H1 (cell line): ENCODE results near the gene GJB3. TPM values are rescaled to one million over a fixed set of nuclear protein-coding genes. Genes with fewer than 3 reads are reported as not detected.
A peak's percentile ranks its signal among the peaks of the same experiment; 100 is the strongest.

ENCODE experiments used
- CTCF ChIA-PET: fragments of 300-600 bp; sonication (Branson Sonifier 250); formaldehyde crosslinking; loops from one replicate; lab custom pipeline; 2021; ENCODE audit not compliant: partially characterized antibody; lab: Charles Lee
- POLR2A ChIA-PET: fragments of 300-600 bp; sonication (Branson Sonifier 250); formaldehyde crosslinking; loops from one replicate; lab custom pipeline; 2021; ENCODE audit warnings: inconsistent platforms; ENCODE audit not compliant: partially characterized antibody; lab: Charles Lee
- DNase-seq, 2 experiments: peaks; one replicate each; pipeline versions ENCODE4 v3.0.0 to v3.0.0-alpha.2; 2010 to 2022; ENCODE audit warnings: low spot score in 2 of 2, low read depth in 1 of 2, mixed read lengths in 1 of 2
- FAIRE-seq: peaks from 2 replicates; lab custom pipeline; 2011; peaks lifted over from hg19 to GRCh38; lab: Jason Lieb, UNC
- H2AFZ ChIP-seq: 2 replicates; pipeline ENCODE4 v1.8.1; 2012; ENCODE audit warnings: low read length, inconsistent platforms
- H2AK5ac ChIP-seq: 2 replicates; pipeline ENCODE4 v1.6.1; 2013; ENCODE audit warnings: low read depth, low read length
- H2BK120ac ChIP-seq: replicated peaks from 2 replicates; pipeline ENCODE3; 2013; ENCODE audit warnings: low read depth, low read length, inconsistent platforms
- H2BK12ac ChIP-seq: 2 replicates; pipeline ENCODE4 v1.6.1; 2013; ENCODE audit warnings: low read depth, low read length
- H2BK15ac ChIP-seq: 2 replicates; pipeline ENCODE4 v1.6.1; 2013; ENCODE audit warnings: low read length
- H2BK20ac ChIP-seq: 2 replicates; pipeline ENCODE4 v1.6.1; 2013; ENCODE audit warnings: low read length
- H2BK5ac ChIP-seq: 2 replicates; pipeline ENCODE4 v1.6.1; 2013; ENCODE audit warnings: low read depth, low read length
- H3K14ac ChIP-seq: 2 replicates; pipeline ENCODE4 v1.6.1; 2013; ENCODE audit warnings: inconsistent platforms; ENCODE audit not compliant: insufficient read length
- H3K18ac ChIP-seq: 2 replicates; pipeline ENCODE4 v1.6.1; 2013; ENCODE audit warnings: low read length; ENCODE audit errors: extremely low read depth
- H3K23ac ChIP-seq: 2 replicates; pipeline ENCODE4 v1.6.1; 2013; ENCODE audit warnings: inconsistent platforms; ENCODE audit not compliant: insufficient read length
- H3K23me2 ChIP-seq: 2 replicates; pipeline ENCODE4 v1.6.1; 2013; ENCODE audit warnings: low read depth, low read length
- H3K27ac ChIP-seq: 2 replicates; pipeline ENCODE4 v1.6.1; 2011; ENCODE audit warnings: low read depth, low read length, inconsistent platforms
- H3K27me3 ChIP-seq, 4 experiments: replicated peaks in 1 of 4; 1 replicate in 1 of 4; 2 replicates in 3 of 4; pipeline versions ENCODE4 v1.6.1 to v1.8.1; 2011 to 2013; ENCODE audit warnings: low read length in 3 of 4, mild to moderate bottlenecking in 3 of 4, inconsistent platforms in 2 of 4, mixed read lengths in 2 of 4, moderate library complexity in 1 of 4; ENCODE audit not compliant: control insufficient read depth in 3 of 4, insufficient read depth in 3 of 4; ENCODE audit errors: extremely low read depth in 1 of 4
- H3K36me3 ChIP-seq, 4 experiments: 2 replicates each; pipeline versions ENCODE4 v1.6.1 to v1.8.1; 2011 to 2013; ENCODE audit warnings: mild to moderate bottlenecking in 4 of 4, low read length in 3 of 4, moderate library complexity in 2 of 4, control low read depth in 1 of 4, inconsistent platforms in 1 of 4; ENCODE audit not compliant: insufficient read depth in 4 of 4, control insufficient read depth in 2 of 4
- H3K4ac ChIP-seq: replicated peaks from 2 replicates; pipeline ENCODE3; 2013; ENCODE audit warnings: low read length, low read depth, mixed read lengths, inconsistent platforms; ENCODE audit not compliant: insufficient read length
- H3K4me1 ChIP-seq, 4 experiments: replicated peaks in 1 of 4; 1 replicate in 1 of 4; 2 replicates in 3 of 4; pipeline versions ENCODE4 v1.6.1 to v1.8.1; 2011 to 2013; ENCODE audit warnings: low read length in 3 of 4, inconsistent platforms in 2 of 4, mixed read lengths in 1 of 4; ENCODE audit not compliant: insufficient read depth in 4 of 4, control insufficient read depth in 3 of 4
- H3K4me2 ChIP-seq, 2 experiments: 2 replicates each; pipeline versions ENCODE4 v1.6.1 to v1.8.1; 2011 to 2013; ENCODE audit warnings: low read depth in 2 of 2, low read length in 2 of 2, control low read depth in 1 of 2, inconsistent platforms in 1 of 2, mild to moderate bottlenecking in 1 of 2; ENCODE audit not compliant: insufficient read depth in 1 of 2
- H3K4me3 ChIP-seq, 4 experiments: fragments of 200-600, 300-600 bp in 1 of 4; sonication (generic), shearing (Covaris generic), sonication (Bioruptor Twin) in 1 of 4; 2 replicates each; pipeline versions ENCODE4 v1.5.1 to v1.8.1; 2011 to 2016; ENCODE audit warnings: low read length in 4 of 4, low read depth in 3 of 4, control low read depth in 2 of 4, inconsistent platforms in 2 of 4, mild to moderate bottlenecking in 2 of 4, mixed read lengths in 1 of 4, moderate library complexity in 1 of 4; ENCODE audit not compliant: insufficient read depth in 2 of 4; ENCODE audit errors: extremely low read depth in 1 of 4
- H3K56ac ChIP-seq: replicated peaks from 2 replicates; pipeline ENCODE3; 2013; ENCODE audit warnings: low read depth, mild to moderate bottlenecking, mixed read lengths, low read length, inconsistent platforms; ENCODE audit not compliant: insufficient read length
- H3K79me1 ChIP-seq: 2 replicates; pipeline ENCODE4 v1.6.1; 2013; ENCODE audit warnings: low read depth, low read length, control low read depth
- H3K79me2 ChIP-seq, 2 experiments: 2 replicates each; pipeline versions ENCODE4 v1.6.1 to v1.8.1; 2012 to 2013; ENCODE audit warnings: low read length in 2 of 2, mild to moderate bottlenecking in 2 of 2, inconsistent platforms in 1 of 2; ENCODE audit not compliant: insufficient read depth in 2 of 2, control insufficient read depth in 1 of 2
- H3K9ac ChIP-seq, 4 experiments: replicated peaks in 1 of 4; 1 replicate in 1 of 4; 2 replicates in 3 of 4; pipeline versions ENCODE4 v1.6.1 to v1.8.1; 2011 to 2013; ENCODE audit warnings: low read depth in 3 of 4, low read length in 3 of 4, control low read depth in 2 of 4, mild to moderate bottlenecking in 2 of 4, moderate library complexity in 2 of 4, inconsistent platforms in 1 of 4; ENCODE audit errors: extremely low read depth in 1 of 4
- H3K9me3 ChIP-seq, 2 experiments: 2 replicates each; pipeline versions ENCODE4 v1.6.1 to v1.8.1; 2012 to 2013; ENCODE audit warnings: mild to moderate bottlenecking in 2 of 2, moderate library complexity in 2 of 2, control low read depth in 1 of 2, inconsistent platforms in 1 of 2, low read depth in 1 of 2, low read length in 1 of 2, mixed read lengths in 1 of 2; ENCODE audit not compliant: insufficient read depth in 2 of 2
- H4K20me1 ChIP-seq, 2 experiments: replicated peaks in 1 of 2; 2 replicates each; pipeline versions ENCODE3 to v1.8.1; 2011 to 2013; ENCODE audit warnings: inconsistent platforms in 2 of 2, low read length in 2 of 2, mild to moderate bottlenecking in 1 of 2; ENCODE audit not compliant: insufficient read depth in 2 of 2, control insufficient read depth in 1 of 2
- H4K5ac ChIP-seq: 2 replicates; pipeline ENCODE4 v1.6.1; 2013; ENCODE audit warnings: low read length, low read depth, mixed read lengths, inconsistent platforms; ENCODE audit not compliant: insufficient read length
- H4K8ac ChIP-seq: 2 replicates; pipeline ENCODE4 v1.8.0; 2013; ENCODE audit warnings: mild to moderate bottlenecking, moderate library complexity, low read length, inconsistent platforms; ENCODE audit not compliant: insufficient read depth; ENCODE audit errors: extremely low read depth
- H4K91ac ChIP-seq: replicated peaks from 2 replicates; pipeline ENCODE3; 2013; ENCODE audit warnings: low read length, mixed read lengths, inconsistent platforms; ENCODE audit not compliant: insufficient read length
- BACH1 ChIP-seq: IDR thresholded peaks from 2 replicates; pipeline ENCODE4 v1.6.1; 2012; ENCODE audit warnings: low read length, improper control_type of control experiment
- CREB1 ChIP-seq: IDR thresholded peaks from 2 replicates; pipeline ENCODE4 v1.6.1; 2012; ENCODE audit warnings: inconsistent platforms
- EGR1 ChIP-seq: IDR thresholded peaks from 2 replicates; pipeline ENCODE4 v1.6.1; 2011; ENCODE audit warnings: low read depth, low read length, borderline replicate concordance
- WGBS, 2 experiments: shearing (Covaris generic) in 1 of 2; methylation state at CpG; one replicate each; pipeline versions ENCODE4 v1.1.6 to v1.1.7; 2013 to 2015; ENCODE audit warnings: low lambda C conversion rate in 2 of 2, mixed read lengths in 2 of 2, inconsistent platforms in 1 of 2, low coverage in 1 of 2, missing lambda C conversion rate in 1 of 2; ENCODE audit not compliant: insufficient replicate concordance in 2 of 2, insufficient coverage in 1 of 2, insufficient read length in 1 of 2; ENCODE audit errors: extremely low coverage in 1 of 2, missing lambda C conversion rate in 1 of 2; 5-methylcytosine and 5-hydroxymethylcytosine counted together
- polyA plus RNA-seq, 7 experiments: library from polyadenylated mRNA; depleted of rRNA in 3 of 7; stranded (reverse) in 5 of 7; unstranded in 2 of 7; fragments of >200 nt in 5 of 7; fragments of 200-250 nt in 2 of 7; gene quantifications; 1 replicate in 5 of 7; 2 replicates in 1 of 7; 4 replicates in 1 of 7; pipeline versions ENCODE4 v1.2.1 to v1.2.3, GENCODE V29; 2011 to 2013; ENCODE audit warnings: missing spikeins in 2 of 7, mixed read lengths in 2 of 7
- total RNA-seq: library from RNA; stranded (reverse); fragmentation: NEBNext Ultra II Directional; extraction: Animal tissue kit (Norgen Biotek cat#: 25700); gene quantifications from 2 replicates; pipeline ENCODE4 v1.2.1, GENCODE V29; 2021
- TF ChIP-seq, protein P1 (sequence below), 3 experiments: IDR thresholded peaks; 1 replicate in 2 of 3; 2 replicates in 1 of 3; pipeline versions ENCODE4 v1.5.1 to v1.6.1; 2011; ENCODE audit warnings: low read length in 3 of 3, mild to moderate bottlenecking in 3 of 3, inconsistent platforms in 2 of 3, low read depth in 1 of 3, moderate library complexity in 1 of 3; ENCODE audit not compliant: insufficient read depth in 1 of 3; ENCODE audit errors: control extremely low read depth in 1 of 3

Gene GJB3
- total and polyA plus RNA-seq, 2 of the 8 experiments (the other 6 are each of a cell fraction or from before 2014, with no cell fraction given), result 0.93 to 1.6 TPM

DNA sequence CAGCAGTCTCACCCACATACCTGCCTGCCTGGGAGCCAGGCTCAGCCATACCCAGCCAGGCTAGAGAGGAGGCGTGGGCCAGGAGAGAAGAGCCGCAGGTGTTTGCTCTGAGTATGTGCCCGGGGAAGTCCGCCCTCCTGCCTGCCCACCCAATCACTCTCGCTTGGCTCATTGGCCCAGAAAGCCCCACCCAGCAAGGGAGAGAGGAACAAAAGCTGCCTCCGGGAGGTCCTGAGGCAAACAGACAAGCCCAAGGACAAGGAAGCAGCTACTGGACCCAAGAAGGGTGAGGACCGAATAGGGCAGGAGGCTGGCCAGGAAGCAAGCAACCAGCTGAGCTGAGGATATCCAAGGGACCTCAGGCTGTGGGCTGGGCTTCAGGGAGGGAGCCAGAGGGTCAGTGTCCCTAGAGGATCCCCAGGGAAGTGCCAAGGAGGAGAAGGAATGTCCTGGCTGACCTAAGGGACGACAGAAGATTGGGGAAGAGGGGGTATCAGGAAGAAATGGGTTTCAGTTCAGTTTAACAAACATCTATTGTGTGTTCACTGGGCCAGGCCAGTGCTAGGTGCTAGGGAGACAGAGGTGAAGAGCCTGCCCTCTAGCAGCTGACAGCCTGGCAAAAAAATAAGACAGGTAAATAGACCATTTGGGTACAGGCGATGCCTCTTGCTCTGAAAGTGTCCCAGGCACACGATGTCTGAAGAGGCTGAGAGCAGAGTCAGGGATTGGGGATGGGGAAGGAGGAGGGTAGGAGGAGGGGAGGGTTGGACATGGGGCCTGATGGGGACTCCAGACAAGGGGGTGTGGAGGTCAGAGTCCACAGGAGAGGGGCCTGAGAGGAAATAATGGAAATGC is 21.3 kb upstream of the GJB3 start, which contains the start of gene GJB4:
GJB4 (plus strand) TSS at position 238 of the 855 bp plus-strand sequence. CDS start 1,515 bp downstream, outside the sequence.
- Histone ChIP-seq H3K27me3 (no peaks in the 10 kb centered on the region; a peak in 1 of 7 replicates), H3K23ac (no peak within 1 kb of the TSS), H3K27ac (no peak within 1 kb of the TSS), H2BK20ac (peak within 1 kb of the TSS; percentile 68; the same call in 1 of the 2 replicates), H4K8ac (no peak within 1 kb of the TSS; the same call in 1 of the 2 replicates), H4K5ac (no peak within 1 kb of the TSS), H3K4ac (no peak within 1 kb of the TSS), H3K14ac (no peak within 1 kb of the TSS), H3K79me2 (no peaks in the 10 kb centered on the region), H2BK120ac (no peak within 1 kb of the TSS), H3K56ac (no peak within 1 kb of the TSS), H3K4me1 (peaks cover 5 to 24% (median 11%) of the 10 kb centered on the region in 4 experiments), H3K9me3 (no peaks in the 10 kb centered on the region; a peak in 1 of 4 replicates), H3K23me2 (no peaks in the 10 kb centered on the region), H2BK5ac (peak within 1 kb of the TSS; percentile 80; the same call in 1 of the 2 replicates), H3K36me3 (no peaks in the 10 kb centered on the region), H2BK15ac (0 out of 2 replicates have a peak within 1 kb of the TSS, but pooled peaks have one; percentile 54), H2BK12ac (peak within 1 kb of the TSS; percentile 35; the same call in 1 of the 2 replicates), H2AFZ (peak within 1 kb of the TSS; percentile 9; the same call in 1 of the 2 replicates), H2AK5ac (no peak within 1 kb of the TSS), H3K79me1 (no peaks in the 10 kb centered on the region), H3K9ac (no peak within 1 kb of the TSS), H3K18ac (no peak within 1 kb of the TSS), H4K20me1 (no peaks in the 10 kb centered on the region), H3K4me3 (no peak within 1 kb of the TSS), H4K91ac (no peak within 1 kb of the TSS), H3K4me2 (peak within 1 kb of the TSS in 1 of 2 experiments; percentile 38; a peak in 2 of 4 replicates)
- ChIA-PET CTCF (interaction anchor here (0.6 to 5.9 kb wide), 12 partner anchors 9 to 553 kb away, joined by 3 to 42 read pairs (median 3); no protein-coding TSS in a partner anchor), POLR2A (no interaction called here)
- WGBS, 2 experiments, result 77% methylated on average over 7 of the region's 10 CpGs; no CpG with 5 or more reads in 1 of the 2 experiments
- no peak for TF ChIP-seq CREB1
- no peak for TF ChIP-seq EGR1
- TF ChIP-seq, protein P1, sequence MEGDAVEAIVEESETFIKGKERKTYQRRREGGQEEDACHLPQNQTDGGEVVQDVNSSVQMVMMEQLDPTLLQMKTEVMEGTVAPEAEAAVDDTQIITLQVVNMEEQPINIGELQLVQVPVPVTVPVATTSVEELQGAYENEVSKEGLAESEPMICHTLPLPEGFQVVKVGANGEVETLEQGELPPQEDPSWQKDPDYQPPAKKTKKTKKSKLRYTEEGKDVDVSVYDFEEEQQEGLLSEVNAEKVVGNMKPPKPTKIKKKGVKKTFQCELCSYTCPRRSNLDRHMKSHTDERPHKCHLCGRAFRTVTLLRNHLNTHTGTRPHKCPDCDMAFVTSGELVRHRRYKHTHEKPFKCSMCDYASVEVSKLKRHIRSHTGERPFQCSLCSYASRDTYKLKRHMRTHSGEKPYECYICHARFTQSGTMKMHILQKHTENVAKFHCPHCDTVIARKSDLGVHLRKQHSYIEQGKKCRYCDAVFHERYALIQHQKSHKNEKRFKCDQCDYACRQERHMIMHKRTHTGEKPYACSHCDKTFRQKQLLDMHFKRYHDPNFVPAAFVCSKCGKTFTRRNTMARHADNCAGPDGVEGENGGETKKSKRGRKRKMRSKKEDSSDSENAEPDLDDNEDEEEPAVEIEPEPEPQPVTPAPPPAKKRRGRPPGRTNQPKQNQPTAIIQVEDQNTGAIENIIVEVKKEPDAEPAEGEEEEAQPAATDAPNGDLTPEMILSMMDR (IDR thresholded peaks at IDR 0.05; ENCODE audit: control extremely low read depth in 1 of 3, insufficient read depth in 1 of 3, low read depth in 1 of 3, low read length in 3 of 3), result peak; percentile 6 to 47 (median 28); a peak in 2 of 4 replicates
- TF ChIP-seq BACH1, result no peak
- no peak for FAIRE-seq
- DNase-seq, result no peak
